K562 (cell line): ENCODE results near the gene ATP1A2. TPM values are rescaled to one million over a fixed set of nuclear protein-coding genes. Genes with fewer than 3 reads are reported as not detected.

Experiments used
- ATAC-seq: fragments of 200-7000 bp; cut with Tn5 transposase; 3 replicates; pipeline ENCODE4 v1.9.1; 2020; ENCODE audit warnings: moderate library complexity
- BruUV-seq: library from RNA; stranded (reverse); fragments of 400-500 nt; replicated peaks from 2 replicates; lab custom pipeline; 2021; lab: Mats Ljungman, UMichigan
- CTCF ChIA-PET: fragments of 300-600 bp; formaldehyde crosslinking; extraction: SDS; loops from one replicate; lab custom pipeline; 2021; ENCODE audit warnings: low intra/inter-chr PET ratio; lab: Yijun Ruan, JAX
- POLR2A ChIA-PET: fragments of 300-600, 350-650 bp; sonication (Branson Sonifier 250); formaldehyde crosslinking; extraction: SDS; loops from one replicate; lab custom pipeline; 2021; ENCODE audit warnings: antibody characterized with exemption, inconsistent platforms; lab: Yijun Ruan, JAX
- DNase-seq, 4 experiments: peaks; one replicate each; pipeline versions ENCODE4 v3.0.0 to v3.0.0-alpha.2; 2011 to 2018; ENCODE audit warnings: low spot score in 3 of 4, mixed read lengths in 3 of 4; ENCODE audit errors: extremely low read depth in 1 of 4
- FAIRE-seq: peaks from 2 replicates; lab custom pipeline; 2011; peaks lifted over from hg19 to GRCh38; lab: Jason Lieb, UNC
- H2AFZ ChIP-seq: 2 replicates; pipeline ENCODE4 v1.6.0; 2011; ENCODE audit warnings: low read depth, low read length, control low read depth, inconsistent platforms
- H3K27ac ChIP-seq: fragments of 200-600 bp; 3 replicates; pipeline ENCODE4 v1.8.0; 2011; ENCODE audit warnings: low read depth, mild to moderate bottlenecking, control low read depth, inconsistent platforms, low read length, moderate library complexity, mixed read lengths; ENCODE audit errors: extremely low read depth
- H3K27me3 ChIP-seq, 2 experiments: fragments of 300-600 bp in 1 of 2; 2 replicates in 1 of 2; 3 replicates in 1 of 2; pipeline versions ENCODE4 v1.6.0 to v1.8.0; 2011; ENCODE audit warnings: inconsistent platforms in 2 of 2, low read length in 2 of 2, mild to moderate bottlenecking in 1 of 2, mixed read lengths in 1 of 2, moderate library complexity in 1 of 2; ENCODE audit not compliant: control insufficient read depth in 2 of 2, insufficient read depth in 2 of 2
- H3K36me3 ChIP-seq: fragments of 300-600 bp; 3 replicates; pipeline ENCODE4 v1.8.0; 2011; ENCODE audit warnings: mild to moderate bottlenecking, low read length, inconsistent platforms; ENCODE audit not compliant: control insufficient read depth, insufficient read depth
- H3K4me1 ChIP-seq, 2 experiments: fragments of 200-600 bp in 1 of 2; replicated peaks in 1 of 2; 2 replicates in 1 of 2; 3 replicates in 1 of 2; pipeline versions ENCODE4 v1.5.1 to v1.8.0; 2011; ENCODE audit warnings: inconsistent platforms in 2 of 2, low read length in 2 of 2, mild to moderate bottlenecking in 1 of 2, mixed read lengths in 1 of 2, moderate library complexity in 1 of 2; ENCODE audit not compliant: control insufficient read depth in 2 of 2, insufficient read depth in 2 of 2
- H3K4me2 ChIP-seq: 2 replicates; pipeline ENCODE4 v1.6.1; 2011; ENCODE audit warnings: low read length, control low read depth, inconsistent platforms, mixed read lengths; ENCODE audit not compliant: insufficient read depth
- H3K4me3 ChIP-seq: fragments of 200-600 bp; sonication (generic), shearing (Covaris generic); 2 replicates; pipeline ENCODE4 v1.5.1; 2016; ENCODE audit warnings: control low read depth, inconsistent platforms
- H3K79me2 ChIP-seq: fragments of 200-600 bp; 3 replicates; pipeline ENCODE4 v1.8.0; 2011; ENCODE audit warnings: low read length, inconsistent platforms; ENCODE audit not compliant: control insufficient read depth, insufficient read depth
- H3K9ac ChIP-seq, 2 experiments: 2 replicates each; pipeline versions ENCODE4 v1.6.0 to v1.6.1; 2011; ENCODE audit warnings: low read depth in 2 of 2, low read length in 2 of 2, control low read depth in 1 of 2, inconsistent platforms in 1 of 2, mild to moderate bottlenecking in 1 of 2, mixed read lengths in 1 of 2; ENCODE audit not compliant: insufficient read depth in 1 of 2
- H3K9me1 ChIP-seq: one replicate; pipeline ENCODE4 v1.6.0; 2011; ENCODE audit warnings: inconsistent platforms, mild to moderate bottlenecking, low read length, moderate library complexity; ENCODE audit not compliant: control insufficient read depth, insufficient read depth
- H3K9me3 ChIP-seq: replicated peaks from 2 replicates; pipeline ENCODE4 v1.5.1; 2011; ENCODE audit warnings: low read depth, low read length, inconsistent platforms; ENCODE audit not compliant: control insufficient read depth, insufficient read depth
- H4K20me1 ChIP-seq: replicated peaks from 2 replicates; pipeline ENCODE4 v1.6.1; 2011; ENCODE audit warnings: low read length, inconsistent platforms, mixed read lengths; ENCODE audit not compliant: control insufficient read depth, insufficient read depth
- AFF4 ChIP-seq: sonication (generic); formaldehyde crosslinking; IDR thresholded peaks from 2 replicates; pipeline ENCODE4 v1.8.0; 2023; ENCODE audit warnings: mild to moderate bottlenecking, missing genetic modification reagents
- E2F4 ChIP-seq: sonication (generic); formaldehyde crosslinking; IDR thresholded peaks from 2 replicates; pipeline ENCODE4 v1.8.0; 2022; ENCODE audit warnings: mild to moderate bottlenecking, low read depth, missing genetic modification reagents
- EGR1 ChIP-seq: fragments of 450-650 bp; conservative IDR thresholded peaks from 2 replicates; pipeline ENCODE4 v1.6.1; 2017; ENCODE audit warnings: mild to moderate bottlenecking
- FOXA3 ChIP-seq, 2 experiments: fragments of 450-650 bp in 1 of 2; sonication (generic) in 1 of 2; formaldehyde crosslinking; IDR thresholded peaks in 1 of 2; conservative IDR thresholded peaks in 1 of 2; 2 replicates each; pipeline versions ENCODE4 v1.4.0 to v1.8.0; 2020 to 2022; ENCODE audit warnings: mild to moderate bottlenecking in 2 of 2, missing genetic modification reagents in 1 of 2
- HDAC6 ChIP-seq: IDR thresholded peaks from 2 replicates; pipeline ENCODE4 v1.6.1; 2012; ENCODE audit warnings: low read depth, mild to moderate bottlenecking, control low read depth, inconsistent platforms, low read length, moderate library complexity
- HDAC8 ChIP-seq: fragments of 450-650 bp; IDR thresholded peaks from 2 replicates; pipeline ENCODE4 v1.6.1; 2016; ENCODE audit warnings: mild to moderate bottlenecking, missing genetic modification characterization, moderate library complexity, missing compliant biosample characterization
- L3MBTL2 ChIP-seq: fragments of 450-650 bp; IDR thresholded peaks from 2 replicates; pipeline ENCODE4 v1.6.1; 2016; ENCODE audit warnings: mild to moderate bottlenecking, moderate library complexity
- NFIX ChIP-seq: fragments of 250-450 bp; sonication (Bioruptor Pico); IDR thresholded peaks from 2 replicates; pipeline ENCODE4 v1.4.0; 2020; ENCODE audit warnings: low read depth, mild to moderate bottlenecking, moderate library complexity
- NFXL1 ChIP-seq: fragments of 450-650 bp; formaldehyde crosslinking; IDR thresholded peaks from 2 replicates; pipeline ENCODE4 v1.4.0; 2021; ENCODE audit warnings: mild to moderate bottlenecking
- PTRF ChIP-seq: fragments of 450-650 bp; IDR thresholded peaks from 2 replicates; pipeline ENCODE4 v1.6.1; 2016; ENCODE audit warnings: mild to moderate bottlenecking, missing genetic modification characterization, missing compliant biosample characterization
- SNIP1 ChIP-seq: fragments of 450-650 bp; IDR thresholded peaks from 2 replicates; pipeline ENCODE4 v1.7.1; 2017; ENCODE audit warnings: low read depth, mild to moderate bottlenecking
- ZBTB1 ChIP-seq: sonication (generic); formaldehyde crosslinking; IDR thresholded peaks from 2 replicates; pipeline ENCODE4 v1.8.1; 2023; ENCODE audit warnings: missing genetic modification reagents, low read depth, mild to moderate bottlenecking, borderline replicate concordance
- ZNF395 ChIP-seq: fragments of 200-800 bp; sonication (Bioruptor generic); IDR thresholded peaks from 2 replicates; pipeline ENCODE4 v1.6.1; 2017; ENCODE audit warnings: missing genetic modification characterization, missing compliant biosample characterization
- WGBS: fragments of 100-300 bp; shearing (Covaris generic); methylation state at CpG from one replicate; pipeline ENCODE4 v1.1.6; 2016; ENCODE audit warnings: low coverage, mixed read lengths; ENCODE audit not compliant: insufficient coverage; ENCODE audit errors: missing lambda C conversion rate; 5-methylcytosine and 5-hydroxymethylcytosine counted together
- in situ Hi-C: fragments of 300-500 bp; cut with MboI; formaldehyde crosslinking; loops from 4 replicates; pipeline ENCODE4 v1.15.0; 2018; ENCODE audit warnings: inconsistent platforms, mixed read lengths
- intact Hi-C: fragments of 100-400 bp; cut with micrococcal nuclease; formaldehyde crosslinking; loops from 2 replicates; pipeline ENCODE4 v1.14.2; 2022
- polyA plus RNA-seq, 8 experiments: library from polyadenylated mRNA; depleted of rRNA in 4 of 8; stranded (reverse) in 5 of 8; unstranded in 3 of 8; fragments of >200 nt; fragmentation: Nextera tagmentation in 2 of 8; fragmentation: Illumina TruSeq in 1 of 8; extraction: Ambion mirVana in 2 of 8; extraction: Trizol in 1 of 8; gene quantifications; 2 replicates each; pipeline versions ENCODE4 v1.2.1 to v1.2.3, GENCODE V29; 2011 to 2014; ENCODE audit warnings: inconsistent platforms in 1 of 8, missing spikeins in 1 of 8
- total RNA-seq, 7 experiments: library from RNA; depleted of rRNA in 6 of 7; stranded (reverse); fragments of >200 nt in 6 of 7; fragmentation: Illumina TruSeq in 2 of 7; extraction: Trizol in 2 of 7; gene quantifications; 2 replicates each; pipeline versions ENCODE4 v1.2.1 to v1.2.3, GENCODE V29; 2011 to 2021; ENCODE audit warnings: low replicate concordance in 1 of 7
- TF ChIP-seq, protein P1 (sequence below): sonication (generic); formaldehyde crosslinking; IDR thresholded peaks from 2 replicates; pipeline ENCODE4 v1.8.1; 2023; ENCODE audit warnings: mild to moderate bottlenecking, missing genetic modification reagents

ATP1A2 gene
- total and polyA plus RNA-seq, 9 of the 15 experiments (the other 6 are each of a cell fraction or from before 2014, with no cell fraction given) = 0.04 to 0.11 (median 0.09) TPM; not detected in 6

GRCh38 chr1:160118928-160119327, 3.4 kb downstream of the ATP1A2 start:
- no peak overlapping the region for H3K9ac ChIP-seq
- no peak overlapping the region for H3K27ac ChIP-seq
- ATAC-seq (no peak), DNase-seq (no peak), FAIRE-seq (no peak)
- intact Hi-C loops (no loop called here), in situ Hi-C loops (no loop called here)
- H3K9me1 ChIP-seq = no peaks in the 10 kb centered on the region
- H3K36me3 ChIP-seq = no peaks in the 10 kb centered on the region
- WGBS = 12% methylated on average over 3 of the region's 3 CpGs
- H3K9me3 ChIP-seq = no peaks in the 10 kb centered on the region
- no peak overlapping the region for H3K4me3 ChIP-seq
- H3K4me2 ChIP-seq = no peak overlapping the region
- peaks cover 25 to 56% of the 10 kb centered on the region in 2 experiments for H3K27me3 ChIP-seq
- POLR2A ChIA-PET = interaction anchor here (0.8 kb wide), 1 partner anchor 61 kb away, joined by 4 read pairs; no protein-coding TSS in a partner anchor
- no peak overlapping the region for H2AFZ ChIP-seq
- CTCF ChIA-PET = no interaction called here
- no peaks in the 10 kb centered on the region for H3K79me2 ChIP-seq
- no peaks in the 10 kb centered on the region; a peak in 1 of 5 replicates for H3K4me1 ChIP-seq
- BruUV-seq = no TSS peak
- H4K20me1 ChIP-seq = no peaks in the 10 kb centered on the region
- no peak for TF ChIP-seq E2F4 (CRISPR knock-in tag)
- TF ChIP-seq, protein P1, sequence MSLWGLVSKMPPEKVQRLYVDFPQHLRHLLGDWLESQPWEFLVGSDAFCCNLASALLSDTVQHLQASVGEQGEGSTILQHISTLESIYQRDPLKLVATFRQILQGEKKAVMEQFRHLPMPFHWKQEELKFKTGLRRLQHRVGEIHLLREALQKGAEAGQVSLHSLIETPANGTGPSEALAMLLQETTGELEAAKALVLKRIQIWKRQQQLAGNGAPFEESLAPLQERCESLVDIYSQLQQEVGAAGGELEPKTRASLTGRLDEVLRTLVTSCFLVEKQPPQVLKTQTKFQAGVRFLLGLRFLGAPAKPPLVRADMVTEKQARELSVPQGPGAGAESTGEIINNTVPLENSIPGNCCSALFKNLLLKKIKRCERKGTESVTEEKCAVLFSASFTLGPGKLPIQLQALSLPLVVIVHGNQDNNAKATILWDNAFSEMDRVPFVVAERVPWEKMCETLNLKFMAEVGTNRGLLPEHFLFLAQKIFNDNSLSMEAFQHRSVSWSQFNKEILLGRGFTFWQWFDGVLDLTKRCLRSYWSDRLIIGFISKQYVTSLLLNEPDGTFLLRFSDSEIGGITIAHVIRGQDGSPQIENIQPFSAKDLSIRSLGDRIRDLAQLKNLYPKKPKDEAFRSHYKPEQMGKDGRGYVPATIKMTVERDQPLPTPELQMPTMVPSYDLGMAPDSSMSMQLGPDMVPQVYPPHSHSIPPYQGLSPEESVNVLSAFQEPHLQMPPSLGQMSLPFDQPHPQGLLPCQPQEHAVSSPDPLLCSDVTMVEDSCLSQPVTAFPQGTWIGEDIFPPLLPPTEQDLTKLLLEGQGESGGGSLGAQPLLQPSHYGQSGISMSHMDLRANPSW (CRISPR knock-in tag) = no peak
- no peak for TF ChIP-seq SNIP1
- TF ChIP-seq HDAC8 (tag) = no peak
- no peak for TF ChIP-seq PTRF (tag)
- TF ChIP-seq EGR1 = no peak
- no peak for TF ChIP-seq FOXA3 (CRISPR knock-in tag; conservative IDR thresholded peaks at IDR 0.05 in 1 of 2, IDR thresholded peaks at IDR 0.05 in 1 of 2)
- TF ChIP-seq AFF4 (CRISPR knock-in tag) = no peak
- no peak for TF ChIP-seq ZBTB1 (CRISPR knock-in tag)
- TF ChIP-seq L3MBTL2 = no peak
- no peak for TF ChIP-seq HDAC6
- no peak for TF ChIP-seq ZNF395 (CRISPR knock-in tag)
- no peak for TF ChIP-seq NFIX (CRISPR knock-in tag)
- no peak for TF ChIP-seq NFXL1 (CRISPR knock-in tag)
